Skeletal muscle satellite cell (primary cell): ENCODE data around the gene ARL3.
A peak's percentile ranks its signal among the peaks of the same experiment; 100 is the strongest.

Source experiments
- H3K27me3 ChIP-seq: 2 replicates; pipeline ENCODE4 v1.7.0; 2013; ENCODE audit warnings: low read length; ENCODE audit not compliant: control insufficient read depth, insufficient read depth
- H3K36me3 ChIP-seq: 2 replicates; pipeline ENCODE4 v1.7.0; 2013; ENCODE audit warnings: mild to moderate bottlenecking, control low read depth, low read length; ENCODE audit not compliant: insufficient read depth
- H3K4me1 ChIP-seq: 2 replicates; pipeline ENCODE4 v1.7.0; 2013; ENCODE audit warnings: low read length; ENCODE audit not compliant: control insufficient read depth, insufficient read depth
- H3K4me2 ChIP-seq: 2 replicates; pipeline ENCODE4 v1.7.0; 2013; ENCODE audit warnings: mild to moderate bottlenecking, low read length
- H3K4me3 ChIP-seq: 2 replicates; pipeline ENCODE4 v1.7.0; 2013; ENCODE audit warnings: low read length
- H3K9ac ChIP-seq: 2 replicates; pipeline ENCODE4 v1.7.0; 2013; ENCODE audit warnings: mild to moderate bottlenecking, low read depth, low read length, moderate library complexity
- H3K9me3 ChIP-seq: replicated peaks from 2 replicates; pipeline ENCODE4 v1.7.0; 2013; ENCODE audit warnings: mild to moderate bottlenecking, control low read depth, low read length

The ARL3 gene

DNA sequence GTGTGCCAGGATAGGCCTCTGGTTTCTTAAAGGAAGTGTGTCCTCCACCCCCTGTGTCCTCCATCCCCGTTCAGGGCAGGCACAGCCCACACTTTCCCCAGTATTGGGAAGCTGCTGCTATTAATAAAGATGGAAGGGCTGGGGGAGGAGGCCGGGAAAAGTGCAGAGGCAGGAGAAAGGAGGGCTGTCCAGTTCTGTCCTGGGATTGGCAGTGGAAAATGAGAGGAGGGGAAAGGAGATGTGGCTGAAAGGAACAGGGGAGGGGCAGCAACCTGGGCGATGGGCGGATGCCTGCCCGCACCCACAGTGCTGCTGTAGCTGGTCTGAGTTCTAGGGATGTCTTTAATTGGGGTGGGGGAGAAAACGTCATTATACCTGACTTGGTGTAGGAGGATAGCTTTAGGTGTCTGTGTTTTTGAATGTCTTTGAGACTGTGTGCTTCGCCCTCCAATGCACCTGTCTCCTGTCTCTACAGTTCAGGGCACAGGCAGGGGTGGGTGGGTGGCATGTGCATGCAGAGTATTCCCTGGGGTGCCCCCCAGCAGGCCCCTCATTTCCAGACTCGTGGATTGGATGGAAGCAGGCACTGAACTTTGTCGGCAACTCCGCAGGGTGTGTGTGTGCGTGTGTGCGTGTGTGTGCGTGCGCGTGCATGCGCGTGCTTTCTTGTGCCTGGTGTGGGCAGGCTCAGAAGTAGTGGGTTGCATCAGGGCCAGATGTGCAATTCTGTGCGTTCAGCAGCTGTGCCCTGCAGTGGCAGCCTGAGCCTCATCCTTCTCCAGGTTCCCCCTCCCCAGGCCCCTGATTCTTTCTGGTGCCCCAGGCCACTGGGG, 67.4 kb downstream of the ARL3 start:
- Histone ChIP-seq H3K4me1 (peaks cover 45% of the 10 kb centered on the region), H3K4me2 (peak overlapping the region; percentile 79), H3K4me3 (peak overlapping the region; percentile 88), H3K36me3 (peaks cover 16% of the 10 kb centered on the region), H3K27me3 (no peaks in the 10 kb centered on the region), H3K9me3 (no peaks in the 10 kb centered on the region), H3K9ac (peak overlapping the region; percentile 92)

DNA sequence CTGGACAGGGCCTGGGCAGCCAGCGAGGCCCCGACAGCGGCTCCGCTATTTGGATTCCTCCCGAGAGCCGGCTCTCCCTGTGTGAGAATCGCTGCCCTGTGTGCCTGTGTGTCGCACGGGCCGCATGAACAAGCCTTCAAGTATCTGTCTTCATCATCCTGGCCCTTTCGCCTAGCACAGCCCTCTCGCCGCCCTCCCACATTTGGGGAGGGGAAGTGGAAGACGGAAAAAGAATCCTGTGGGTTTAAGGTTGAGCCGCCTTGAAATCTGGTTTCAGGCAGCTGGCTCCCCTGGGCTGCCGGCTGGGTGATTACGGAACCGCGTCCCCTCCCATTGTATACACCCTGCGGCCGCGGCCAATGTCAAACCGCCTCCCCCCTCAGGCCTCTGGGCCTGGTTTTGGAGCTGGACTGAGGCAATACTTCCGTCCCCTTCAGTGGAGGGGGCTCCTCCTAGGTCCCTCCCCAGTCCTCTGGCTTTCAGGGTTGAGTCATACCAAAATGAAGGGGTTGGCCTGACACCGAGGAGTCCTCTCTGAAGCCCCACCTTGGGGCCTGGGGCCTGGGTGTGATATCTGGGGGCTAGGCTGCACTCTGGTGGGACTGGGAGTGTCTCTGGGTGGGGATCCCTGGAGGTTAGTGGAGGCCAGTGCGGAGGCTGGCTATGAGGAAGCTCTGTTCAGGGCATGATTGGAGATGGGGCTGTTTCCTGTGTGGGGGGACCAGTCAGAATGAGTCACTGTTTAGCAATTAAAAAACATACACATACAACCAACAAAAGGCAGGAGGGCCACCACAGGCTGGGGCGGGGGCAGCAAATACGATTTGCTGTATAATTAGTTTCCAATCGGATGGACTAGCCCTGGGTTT, 68.2 kb downstream of the ARL3 start:
- peak overlapping the region; percentile 92 for H3K9ac ChIP-seq
- peak overlapping the region; percentile 79 for H3K4me2 ChIP-seq
- no peaks in the 10 kb centered on the region for H3K27me3 ChIP-seq
- peaks cover 45% of the 10 kb centered on the region for H3K4me1 ChIP-seq
- H3K4me3 ChIP-seq: peak overlapping the region; percentile 88
- H3K9me3 ChIP-seq: no peaks in the 10 kb centered on the region
- peaks cover 14% of the 10 kb centered on the region for H3K36me3 ChIP-seq

DNA sequence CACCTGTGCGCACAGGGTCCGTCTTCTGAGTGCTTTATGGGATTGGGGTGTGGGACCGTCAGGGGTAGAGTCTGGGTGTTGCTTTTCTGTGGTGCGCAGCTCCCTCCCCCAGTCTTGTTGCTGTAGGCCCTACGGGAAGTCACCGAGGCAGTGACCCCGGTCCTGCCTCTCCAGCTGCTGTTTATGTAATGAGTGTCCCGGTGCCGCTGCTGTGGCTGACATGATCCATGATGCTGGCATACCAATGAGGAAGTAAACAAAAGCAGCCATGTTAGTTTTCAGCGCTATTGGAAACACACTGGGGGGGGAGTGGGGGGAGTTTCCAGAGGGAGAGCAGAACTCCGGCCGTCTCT, 68.8 kb downstream of the ARL3 start:
- Histone ChIP-seq H3K36me3 (peaks cover 14% of the 10 kb centered on the region), H3K9me3 (no peaks in the 10 kb centered on the region), H3K4me2 (peak overlapping the region; percentile 79), H3K4me1 (peaks cover 43% of the 10 kb centered on the region), H3K4me3 (peak overlapping the region; percentile 88), H3K9ac (peak overlapping the region; percentile 92), H3K27me3 (no peaks in the 10 kb centered on the region)

DNA sequence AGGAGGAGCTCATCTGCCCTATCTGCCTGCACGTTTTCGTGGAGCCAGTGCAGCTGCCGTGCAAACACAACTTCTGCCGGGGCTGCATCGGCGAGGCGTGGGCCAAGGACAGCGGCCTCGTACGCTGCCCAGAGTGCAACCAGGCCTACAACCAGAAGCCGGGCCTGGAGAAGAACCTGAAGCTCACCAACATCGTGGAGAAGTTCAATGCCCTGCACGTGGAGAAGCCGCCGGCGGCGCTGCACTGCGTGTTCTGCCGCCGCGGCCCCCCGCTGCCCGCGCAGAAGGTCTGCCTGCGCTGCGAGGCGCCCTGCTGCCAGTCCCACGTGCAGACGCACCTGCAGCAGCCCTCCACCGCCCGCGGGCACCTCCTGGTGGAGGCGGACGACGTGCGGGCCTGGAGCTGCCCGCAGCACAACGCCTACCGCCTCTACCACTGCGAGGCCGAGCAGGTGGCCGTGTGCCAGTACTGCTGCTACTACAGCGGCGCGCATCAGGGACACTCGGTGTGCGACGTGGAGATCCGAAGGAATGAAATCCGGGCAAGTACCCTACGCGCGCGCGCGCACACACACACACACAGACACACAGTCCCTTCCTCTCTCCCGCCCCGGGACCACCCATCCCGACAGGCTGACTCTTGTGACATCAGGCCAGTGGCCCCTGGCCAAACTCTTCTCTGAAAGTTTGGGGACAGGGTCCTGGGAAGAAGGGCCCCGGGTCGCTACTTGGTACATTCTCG, 69.4 kb downstream of the ARL3 start:
- Histone ChIP-seq H3K9ac (peak overlapping the region; percentile 92), H3K9me3 (no peaks in the 10 kb centered on the region), H3K4me1 (peaks cover 38% of the 10 kb centered on the region), H3K36me3 (peaks cover 14% of the 10 kb centered on the region), H3K4me2 (peak overlapping the region; percentile 79), H3K27me3 (no peaks in the 10 kb centered on the region), H3K4me3 (peak overlapping the region; percentile 88)

DNA sequence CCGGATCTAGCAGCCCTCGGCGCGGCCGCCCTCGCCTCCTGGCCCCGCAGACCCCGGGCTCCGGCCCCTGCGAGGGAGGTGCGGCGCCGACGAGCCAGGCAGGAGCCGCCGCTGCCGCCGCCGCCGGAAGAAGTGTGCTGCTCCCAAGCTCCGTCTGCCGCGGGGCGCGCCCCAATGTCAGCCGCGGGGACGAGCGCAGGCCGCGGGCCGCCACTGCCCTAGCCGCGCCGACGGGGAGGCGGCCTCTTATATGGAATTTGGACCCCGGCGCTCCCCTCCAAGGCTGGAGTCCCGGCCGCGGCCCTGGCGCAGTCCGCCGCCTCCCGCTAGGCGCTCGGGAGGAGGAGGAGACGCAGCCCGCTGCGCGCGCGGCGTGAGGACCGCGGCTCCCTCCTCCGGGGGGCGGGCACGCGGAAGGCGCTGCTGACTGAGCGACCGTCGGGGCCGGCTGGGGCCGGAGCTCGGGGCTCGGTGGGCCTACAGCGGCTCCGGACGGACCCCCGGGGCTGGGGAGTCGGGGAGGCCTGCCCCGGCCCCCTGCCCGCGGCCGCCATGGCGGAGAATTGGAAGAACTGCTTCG, 70.0 kb downstream of the ARL3 start, which contains the start of gene TRIM8:
Gene TRIM8, plus strand, starts transcription at position 414 of the 580 bp plus-strand sequence. Its CDS starts 139 bp downstream, at position 553.
- Histone ChIP-seq H3K36me3 (peaks cover 14% of the 10 kb centered on the region), H3K9ac (peak within 1 kb of the TSS; percentile 92), H3K4me3 (peak within 1 kb of the TSS; percentile 88), H3K4me1 (peaks cover 32% of the 10 kb centered on the region), H3K9me3 (no peaks in the 10 kb centered on the region), H3K27me3 (no peaks in the 10 kb centered on the region), H3K4me2 (peak within 1 kb of the TSS; percentile 93)

DNA sequence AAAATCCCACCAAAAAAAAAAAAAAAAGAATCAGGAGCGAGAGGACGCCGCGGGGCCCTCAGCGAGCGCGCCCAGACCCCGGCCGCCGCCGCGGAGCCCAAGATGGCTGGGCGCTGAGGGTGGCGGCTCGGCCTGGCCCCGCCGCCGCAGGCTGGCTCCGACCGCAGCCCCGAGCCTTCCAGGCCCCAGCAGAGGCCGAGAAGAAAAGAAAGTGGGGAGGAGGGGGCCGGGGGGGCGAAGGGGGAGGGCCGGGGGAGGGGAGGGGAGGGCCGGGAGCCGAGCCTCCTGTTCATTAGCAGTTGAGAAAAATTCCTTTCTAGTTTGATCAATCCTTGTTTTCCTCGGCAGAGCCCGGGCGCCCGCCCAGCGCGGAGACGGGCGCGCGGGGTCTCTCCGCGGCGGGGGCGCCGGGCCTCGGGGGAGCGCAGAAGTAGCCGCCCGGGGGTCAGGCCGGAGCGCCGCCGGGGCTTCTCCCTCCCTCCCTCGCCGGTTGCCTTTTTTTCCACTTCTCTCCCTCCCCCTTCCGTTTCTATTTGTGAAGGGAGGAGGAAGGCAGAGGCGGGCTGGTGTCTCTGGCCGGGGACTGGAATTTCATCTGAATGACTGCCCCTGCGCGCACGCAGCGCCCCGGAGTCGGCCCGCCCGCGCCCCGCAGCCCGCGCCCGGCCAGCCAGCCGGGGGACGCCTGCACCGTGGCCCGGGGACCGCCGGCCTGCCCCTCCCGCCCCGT, 70.7 kb downstream of the ARL3 start:
- H3K36me3 ChIP-seq: peaks cover 14% of the 10 kb centered on the region
- H3K4me1 ChIP-seq: peaks cover 25% of the 10 kb centered on the region
- H3K9ac ChIP-seq: peak overlapping the region; percentile 92
- H3K4me3 ChIP-seq: peak overlapping the region; percentile 88
- no peaks in the 10 kb centered on the region for H3K9me3 ChIP-seq
- H3K4me2 ChIP-seq: peak overlapping the region; percentile 93
- H3K27me3 ChIP-seq: no peaks in the 10 kb centered on the region

DNA sequence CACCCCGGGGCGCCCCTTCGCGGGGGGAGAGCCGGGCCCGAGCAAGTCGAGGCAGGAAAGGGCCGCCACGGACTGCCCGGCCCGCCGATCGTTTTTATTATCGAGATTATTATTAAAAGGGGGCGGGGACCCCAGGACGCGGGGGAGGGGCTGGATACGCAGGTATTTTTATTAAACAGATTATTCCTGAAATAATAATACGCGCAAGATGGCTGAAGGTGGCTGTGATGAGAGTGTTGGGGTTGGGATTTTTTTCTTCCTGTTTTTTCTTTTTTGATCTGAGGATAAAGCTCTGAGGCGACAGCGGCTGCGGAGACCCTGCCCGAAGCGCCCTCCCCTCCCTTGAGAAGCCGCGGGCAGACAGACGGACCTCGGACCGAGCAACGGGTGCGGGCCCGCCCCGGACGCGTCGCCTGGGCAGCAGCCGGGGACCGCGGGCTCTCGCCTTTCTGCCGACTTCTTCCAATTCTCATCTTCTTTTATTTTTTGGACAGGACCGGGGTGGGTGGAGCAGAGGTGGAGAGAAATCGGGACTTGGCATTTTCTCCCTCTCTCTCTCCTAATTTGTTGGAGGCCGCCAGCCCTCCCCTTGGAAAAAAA, 71.4 kb downstream of the ARL3 start:
- peaks cover 9% of the 10 kb centered on the region for H3K36me3 ChIP-seq
- no peaks in the 10 kb centered on the region for H3K9me3 ChIP-seq
- H3K27me3 ChIP-seq: no peaks in the 10 kb centered on the region
- peak overlapping the region; percentile 88 for H3K4me3 ChIP-seq
- H3K4me2 ChIP-seq: peak overlapping the region; percentile 93
- peak overlapping the region; percentile 92 for H3K9ac ChIP-seq
- peaks cover 19% of the 10 kb centered on the region for H3K4me1 ChIP-seq

DNA sequence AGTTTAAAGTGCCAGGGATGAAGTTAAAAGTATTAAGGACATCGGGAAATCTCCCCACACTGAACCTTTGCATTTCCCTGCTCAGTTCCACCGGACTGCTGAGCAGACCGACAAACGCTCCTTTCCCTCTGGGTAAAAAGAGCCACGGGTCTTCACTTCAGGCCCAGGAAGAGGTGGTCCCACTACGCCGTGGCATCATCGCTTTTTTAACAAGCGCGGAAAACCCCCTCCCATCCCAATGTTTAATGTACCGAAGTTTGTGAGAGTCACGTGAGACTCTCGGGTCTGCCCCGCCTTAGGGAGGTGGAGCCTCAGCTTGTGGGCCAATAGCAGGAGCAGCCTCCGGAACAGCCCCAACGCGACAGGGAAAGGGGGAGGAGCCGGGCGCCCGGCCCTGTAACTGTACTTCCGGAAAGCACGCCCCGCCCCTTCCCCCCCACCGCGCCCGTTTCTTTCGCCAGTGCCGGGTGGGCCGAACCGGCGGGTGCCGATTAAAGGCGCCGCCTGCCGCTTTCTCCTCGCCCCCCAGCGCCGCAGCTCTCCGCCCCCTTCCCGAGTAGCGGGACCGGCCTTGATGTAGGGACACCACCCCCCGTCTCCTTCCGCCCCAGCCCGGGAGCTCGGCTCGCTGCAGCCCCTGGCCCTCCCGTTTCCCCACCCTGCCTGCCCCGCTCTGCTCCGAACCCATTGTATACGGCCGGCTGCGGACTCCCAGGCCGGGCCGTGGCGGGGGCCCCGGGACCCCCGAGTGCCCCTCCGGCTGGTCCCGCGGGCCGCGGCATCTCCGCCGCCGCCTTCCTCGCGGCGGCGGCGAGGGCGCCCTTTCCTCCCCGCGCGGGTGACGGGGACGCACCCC, 72.1 kb downstream of the ARL3 start:
- Histone ChIP-seq H3K4me1 (peaks cover 11% of the 10 kb centered on the region), H3K4me3 (peak overlapping the region; percentile 88), H3K36me3 (peaks cover 4% of the 10 kb centered on the region), H3K27me3 (no peaks in the 10 kb centered on the region), H3K9ac (peak overlapping the region; percentile 92), H3K4me2 (peak overlapping the region; percentile 93), H3K9me3 (no peaks in the 10 kb centered on the region)

DNA sequence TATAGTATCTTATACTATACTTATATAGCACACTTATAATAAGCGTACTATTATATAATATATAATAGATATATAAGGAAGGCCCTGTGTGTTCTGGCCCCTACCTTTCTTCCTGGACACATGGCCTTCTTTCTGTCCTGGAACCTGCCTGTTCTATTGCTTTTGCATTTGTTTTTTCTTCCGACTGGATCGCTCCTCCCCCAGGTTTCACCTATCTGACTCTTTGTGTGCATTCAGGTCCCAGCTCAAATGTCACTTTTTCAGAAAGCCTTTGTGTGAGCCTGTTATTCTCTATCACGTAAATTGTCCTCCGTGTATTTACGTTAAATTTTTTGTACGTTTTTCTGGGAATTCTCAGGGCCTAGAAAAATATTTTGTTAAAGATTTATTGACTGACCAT, 72.8 kb downstream of the ARL3 start:
- Histone ChIP-seq H3K9ac (peak overlapping the region; percentile 62), H3K4me1 (peaks cover 5% of the 10 kb centered on the region), H3K36me3 (peaks cover 4% of the 10 kb centered on the region), H3K27me3 (no peaks in the 10 kb centered on the region), H3K4me3 (peak overlapping the region; percentile 78), H3K4me2 (peak overlapping the region; percentile 93), H3K9me3 (no peaks in the 10 kb centered on the region)
